ENCODE data around the gene UQCR10. TPM values are rescaled to one million over a fixed set of nuclear protein-coding genes. Genes with fewer than 3 reads are reported as not detected.

UQCR10 gene
- total and polyA plus RNA-seq, 9 of the 15 experiments (the other 6 are each of a cell fraction or from before 2014, with no cell fraction given): 128 to 903 (median 163) TPM

DNA sequence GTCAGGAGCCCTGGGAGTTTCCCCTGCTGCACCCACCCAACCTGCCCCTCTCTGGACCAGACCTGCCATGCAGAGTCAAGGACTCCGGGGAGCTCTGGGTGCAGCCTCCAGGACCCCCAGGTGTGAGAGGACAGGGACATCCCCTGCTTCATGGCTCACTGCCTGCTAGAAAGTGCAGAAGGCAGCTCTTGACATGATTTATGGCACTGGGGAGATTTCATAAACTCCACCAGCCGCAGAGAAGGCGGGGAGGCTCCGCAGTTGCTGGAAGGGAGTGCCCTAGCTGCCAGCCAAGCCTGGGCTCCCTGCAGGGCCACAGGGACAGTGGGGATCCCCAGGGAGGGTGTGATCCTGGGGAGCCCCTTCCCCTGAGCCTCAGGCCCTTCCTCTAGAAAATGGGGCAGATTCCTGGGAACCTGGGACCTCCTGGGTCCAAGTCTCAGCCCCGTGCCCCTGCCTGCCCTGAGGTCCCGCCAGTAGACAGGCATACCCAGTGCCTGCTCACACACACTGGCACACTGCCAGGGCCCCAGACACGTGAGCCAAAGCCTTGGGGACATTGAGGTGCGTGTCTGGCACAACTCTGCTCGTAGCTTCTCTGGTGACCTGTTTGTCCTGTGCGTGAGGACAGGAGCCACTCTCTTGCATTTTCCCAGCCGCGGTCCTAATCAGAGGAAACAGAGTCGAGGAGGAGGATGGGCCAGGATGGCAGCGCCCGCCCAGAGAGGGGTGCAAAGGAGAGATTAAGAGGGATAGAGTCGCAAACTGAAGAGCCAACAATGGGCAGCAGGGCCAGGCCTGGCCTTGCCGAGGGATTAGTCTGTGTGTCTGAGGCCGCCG, 33.6 kb upstream of the UQCR10 start (continued):
- TF ChIP-seq NELFE (IDR thresholded peaks at IDR 0.05; ENCODE audit: insufficient read depth, insufficient read length) (no peak), ETV1 (tag; conservative IDR thresholded peaks at IDR 0.05; ENCODE audit: low read depth) (no peak), PPARD (CRISPR knock-in tag; IDR thresholded peaks at IDR 0.05) (no peak), CSDE1 (IDR thresholded peaks at IDR 0.05) (no peak), BCL6 (CRISPR knock-in tag; IDR thresholded peaks at IDR 0.05) (no peak), BCOR (IDR thresholded peaks at IDR 0.05) (no peak), POU5F1 (IDR thresholded peaks at IDR 0.05; ENCODE audit: borderline replicate concordance, low read depth, low read length, partially characterized antibody) (no peak), ZFP36 (IDR thresholded peaks at IDR 0.05; ENCODE audit: low read depth, low read length, partially characterized antibody) (no peak), WHSC1 (IDR thresholded peaks at IDR 0.05; ENCODE audit: low read length) (no peak), ZNF830 (CRISPR knock-in tag; IDR thresholded peaks at IDR 0.05) (no peak), ETS2 (tag; IDR thresholded peaks at IDR 0.05; ENCODE audit: borderline replicate concordance, poor library complexity, severe bottlenecking) (no peak), TBL1XR1 (IDR thresholded peaks at IDR 0.05; ENCODE audit: low read length in 2 of 2) (no peak), HNRNPLL (IDR thresholded peaks at IDR 0.05; ENCODE audit: low read depth, low read length, poor library complexity, severe bottlenecking) (no peak), CBFA2T2 (conservative IDR thresholded peaks at IDR 0.05) (peak; percentile 84)
- TF ChIP-seq, protein P1, sequence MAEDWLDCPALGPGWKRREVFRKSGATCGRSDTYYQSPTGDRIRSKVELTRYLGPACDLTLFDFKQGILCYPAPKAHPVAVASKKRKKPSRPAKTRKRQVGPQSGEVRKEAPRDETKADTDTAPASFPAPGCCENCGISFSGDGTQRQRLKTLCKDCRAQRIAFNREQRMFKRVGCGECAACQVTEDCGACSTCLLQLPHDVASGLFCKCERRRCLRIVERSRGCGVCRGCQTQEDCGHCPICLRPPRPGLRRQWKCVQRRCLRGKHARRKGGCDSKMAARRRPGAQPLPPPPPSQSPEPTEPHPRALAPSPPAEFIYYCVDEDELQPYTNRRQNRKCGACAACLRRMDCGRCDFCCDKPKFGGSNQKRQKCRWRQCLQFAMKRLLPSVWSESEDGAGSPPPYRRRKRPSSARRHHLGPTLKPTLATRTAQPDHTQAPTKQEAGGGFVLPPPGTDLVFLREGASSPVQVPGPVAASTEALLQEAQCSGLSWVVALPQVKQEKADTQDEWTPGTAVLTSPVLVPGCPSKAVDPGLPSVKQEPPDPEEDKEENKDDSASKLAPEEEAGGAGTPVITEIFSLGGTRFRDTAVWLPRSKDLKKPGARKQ (CRISPR knock-in tag; IDR thresholded peaks at IDR 0.05): no peak
- TF ChIP-seq, protein P2, sequence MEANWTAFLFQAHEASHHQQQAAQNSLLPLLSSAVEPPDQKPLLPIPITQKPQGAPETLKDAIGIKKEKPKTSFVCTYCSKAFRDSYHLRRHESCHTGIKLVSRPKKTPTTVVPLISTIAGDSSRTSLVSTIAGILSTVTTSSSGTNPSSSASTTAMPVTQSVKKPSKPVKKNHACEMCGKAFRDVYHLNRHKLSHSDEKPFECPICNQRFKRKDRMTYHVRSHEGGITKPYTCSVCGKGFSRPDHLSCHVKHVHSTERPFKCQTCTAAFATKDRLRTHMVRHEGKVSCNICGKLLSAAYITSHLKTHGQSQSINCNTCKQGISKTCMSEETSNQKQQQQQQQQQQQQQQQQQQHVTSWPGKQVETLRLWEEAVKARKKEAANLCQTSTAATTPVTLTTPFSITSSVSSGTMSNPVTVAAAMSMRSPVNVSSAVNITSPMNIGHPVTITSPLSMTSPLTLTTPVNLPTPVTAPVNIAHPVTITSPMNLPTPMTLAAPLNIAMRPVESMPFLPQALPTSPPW (CRISPR knock-in tag; IDR thresholded peaks at IDR 0.05): no peak
- TF ChIP-seq, protein P3, sequence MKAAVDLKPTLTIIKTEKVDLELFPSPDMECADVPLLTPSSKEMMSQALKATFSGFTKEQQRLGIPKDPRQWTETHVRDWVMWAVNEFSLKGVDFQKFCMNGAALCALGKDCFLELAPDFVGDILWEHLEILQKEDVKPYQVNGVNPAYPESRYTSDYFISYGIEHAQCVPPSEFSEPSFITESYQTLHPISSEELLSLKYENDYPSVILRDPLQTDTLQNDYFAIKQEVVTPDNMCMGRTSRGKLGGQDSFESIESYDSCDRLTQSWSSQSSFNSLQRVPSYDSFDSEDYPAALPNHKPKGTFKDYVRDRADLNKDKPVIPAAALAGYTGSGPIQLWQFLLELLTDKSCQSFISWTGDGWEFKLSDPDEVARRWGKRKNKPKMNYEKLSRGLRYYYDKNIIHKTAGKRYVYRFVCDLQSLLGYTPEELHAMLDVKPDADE (conservative IDR thresholded peaks at IDR 0.05; ENCODE audit: control insufficient read depth, low read depth, low read length): no peak
